Gastrocnemius medialis (tissue), 4 donors: ENCODE measurements around the gene THSD7A.

Experiments
- CTCF ChIP-seq, 5 experiments: fragments of 450-650 bp in 3 of 5; fragments of 200-600 bp in 2 of 5; sonication (generic) in 2 of 5; IDR thresholded peaks in 4 of 5; conservative IDR thresholded peaks in 1 of 5; 1 replicate in 4 of 5; 2 replicates in 1 of 5; pipeline ENCODE4 v1.5.1; 2016 to 2019; ENCODE audit warnings: antibody characterized with exemption in 5 of 5, mild to moderate bottlenecking in 3 of 5, moderate library complexity in 3 of 5
- POLR2A ChIP-seq, 2 donors: fragments of 450-650 bp; IDR thresholded peaks; one replicate each; pipeline ENCODE4 v1.6.1; 2017; ENCODE audit warnings: antibody characterized with exemption in 2 of 2, mild to moderate bottlenecking in 2 of 2, moderate library complexity in 2 of 2

GRCh38 chr7:11843113-11843765 lies 11.2 kb upstream of the THSD7A start:
- TF ChIP-seq CTCF (IDR thresholded peaks at IDR 0.05 in 4 of 5, conservative IDR thresholded peaks at IDR 0.05 in 1 of 5) (no peak), POLR2A (IDR thresholded peaks at IDR 0.05) (no peak)
